ENCODE measurements around the gene SLC8A1.

DNA sequence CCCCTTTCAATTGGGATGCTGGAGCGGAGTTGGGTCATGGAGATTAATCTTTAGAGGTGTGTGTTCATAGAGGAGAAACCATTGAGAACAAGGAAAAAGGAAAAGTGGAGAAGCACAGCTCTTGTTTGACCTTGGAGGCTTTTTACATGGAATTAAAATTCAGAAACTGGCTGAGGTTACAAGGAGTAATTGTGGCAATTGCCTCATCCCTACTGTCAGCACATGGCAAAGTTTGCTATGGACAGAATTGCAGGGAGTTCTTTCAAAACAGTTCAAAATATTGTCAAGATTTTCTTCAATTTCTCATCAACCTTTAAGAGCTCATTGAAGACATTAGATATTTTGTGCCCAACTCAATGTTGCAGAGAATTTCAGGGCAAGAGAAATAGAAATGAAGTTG is 232.7 kb downstream of the SLC8A1 start:
- no peak for TF ChIP-seq RCOR1 (conservative IDR thresholded peaks at IDR 0.05; ENCODE audit: low read depth, low read length)
- no peak for TF ChIP-seq BRCA1 (IDR thresholded peaks at IDR 0.05; ENCODE audit: low read depth, low read length)
- no peak for TF ChIP-seq EZH2 (IDR thresholded peaks at IDR 0.05; ENCODE audit: borderline replicate concordance, control insufficient read depth, low read depth, low read length)
- no peak for TF ChIP-seq TAF1 (IDR thresholded peaks at IDR 0.05; ENCODE audit: borderline replicate concordance, low read depth, low read length)
- TF ChIP-seq, protein P1, sequence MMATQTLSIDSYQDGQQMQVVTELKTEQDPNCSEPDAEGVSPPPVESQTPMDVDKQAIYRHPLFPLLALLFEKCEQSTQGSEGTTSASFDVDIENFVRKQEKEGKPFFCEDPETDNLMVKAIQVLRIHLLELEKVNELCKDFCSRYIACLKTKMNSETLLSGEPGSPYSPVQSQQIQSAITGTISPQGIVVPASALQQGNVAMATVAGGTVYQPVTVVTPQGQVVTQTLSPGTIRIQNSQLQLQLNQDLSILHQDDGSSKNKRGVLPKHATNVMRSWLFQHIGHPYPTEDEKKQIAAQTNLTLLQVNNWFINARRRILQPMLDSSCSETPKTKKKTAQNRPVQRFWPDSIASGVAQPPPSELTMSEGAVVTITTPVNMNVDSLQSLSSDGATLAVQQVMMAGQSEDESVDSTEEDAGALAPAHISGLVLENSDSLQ (IDR thresholded peaks at IDR 0.05): no peak
- TF ChIP-seq, protein P2, sequence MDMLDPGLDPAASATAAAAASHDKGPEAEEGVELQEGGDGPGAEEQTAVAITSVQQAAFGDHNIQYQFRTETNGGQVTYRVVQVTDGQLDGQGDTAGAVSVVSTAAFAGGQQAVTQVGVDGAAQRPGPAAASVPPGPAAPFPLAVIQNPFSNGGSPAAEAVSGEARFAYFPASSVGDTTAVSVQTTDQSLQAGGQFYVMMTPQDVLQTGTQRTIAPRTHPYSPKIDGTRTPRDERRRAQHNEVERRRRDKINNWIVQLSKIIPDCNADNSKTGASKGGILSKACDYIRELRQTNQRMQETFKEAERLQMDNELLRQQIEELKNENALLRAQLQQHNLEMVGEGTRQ (IDR thresholded peaks at IDR 0.05; ENCODE audit: borderline replicate concordance, low read depth, low read length): no peak
- no peak for TF ChIP-seq NBN (IDR thresholded peaks at IDR 0.05)
- TF ChIP-seq, protein P3, sequence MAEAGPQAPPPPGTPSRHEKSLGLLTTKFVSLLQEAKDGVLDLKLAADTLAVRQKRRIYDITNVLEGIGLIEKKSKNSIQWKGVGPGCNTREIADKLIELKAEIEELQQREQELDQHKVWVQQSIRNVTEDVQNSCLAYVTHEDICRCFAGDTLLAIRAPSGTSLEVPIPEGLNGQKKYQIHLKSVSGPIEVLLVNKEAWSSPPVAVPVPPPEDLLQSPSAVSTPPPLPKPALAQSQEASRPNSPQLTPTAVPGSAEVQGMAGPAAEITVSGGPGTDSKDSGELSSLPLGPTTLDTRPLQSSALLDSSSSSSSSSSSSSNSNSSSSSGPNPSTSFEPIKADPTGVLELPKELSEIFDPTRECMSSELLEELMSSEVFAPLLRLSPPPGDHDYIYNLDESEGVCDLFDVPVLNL (IDR thresholded peaks at IDR 0.05; ENCODE audit: low read depth, low read length): no peak
- TF ChIP-seq, protein P4, sequence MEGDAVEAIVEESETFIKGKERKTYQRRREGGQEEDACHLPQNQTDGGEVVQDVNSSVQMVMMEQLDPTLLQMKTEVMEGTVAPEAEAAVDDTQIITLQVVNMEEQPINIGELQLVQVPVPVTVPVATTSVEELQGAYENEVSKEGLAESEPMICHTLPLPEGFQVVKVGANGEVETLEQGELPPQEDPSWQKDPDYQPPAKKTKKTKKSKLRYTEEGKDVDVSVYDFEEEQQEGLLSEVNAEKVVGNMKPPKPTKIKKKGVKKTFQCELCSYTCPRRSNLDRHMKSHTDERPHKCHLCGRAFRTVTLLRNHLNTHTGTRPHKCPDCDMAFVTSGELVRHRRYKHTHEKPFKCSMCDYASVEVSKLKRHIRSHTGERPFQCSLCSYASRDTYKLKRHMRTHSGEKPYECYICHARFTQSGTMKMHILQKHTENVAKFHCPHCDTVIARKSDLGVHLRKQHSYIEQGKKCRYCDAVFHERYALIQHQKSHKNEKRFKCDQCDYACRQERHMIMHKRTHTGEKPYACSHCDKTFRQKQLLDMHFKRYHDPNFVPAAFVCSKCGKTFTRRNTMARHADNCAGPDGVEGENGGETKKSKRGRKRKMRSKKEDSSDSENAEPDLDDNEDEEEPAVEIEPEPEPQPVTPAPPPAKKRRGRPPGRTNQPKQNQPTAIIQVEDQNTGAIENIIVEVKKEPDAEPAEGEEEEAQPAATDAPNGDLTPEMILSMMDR (IDR thresholded peaks at IDR 0.05 in 2 of 3, conservative IDR thresholded peaks at IDR 0.05 in 1 of 3; ENCODE audit: control insufficient read depth in 2 of 3, extremely low read depth in 1 of 3, insufficient read depth in 1 of 3, low read depth in 3 of 3, low read length in 3 of 3): no peak

Data from GM12878 (cell line).